Muscle of arm (tissue), 12 donors: Measurements from ENCODE around the gene NCR3LG1. TPM values are rescaled to one million over a fixed set of nuclear protein-coding genes. Genes with fewer than 3 reads are reported as not detected.

Experiments used
- DNase-seq: peaks from one replicate; pipeline ENCODE4 v3.0.0-alpha.2; 2013
- polyA plus RNA-seq, 12 donors: library from polyadenylated mRNA; unstranded; fragments of 120-200 nt; gene quantifications; one replicate each; pipeline ENCODE4 v1.2.1, GENCODE V29; 2013; ENCODE audit not compliant: insufficient read length in 12 of 12

The NCR3LG1 gene
- polyA plus RNA-seq, 12 donors = 0.22 to 1.6 (median 0.39) TPM; not detected in 1

DNA sequence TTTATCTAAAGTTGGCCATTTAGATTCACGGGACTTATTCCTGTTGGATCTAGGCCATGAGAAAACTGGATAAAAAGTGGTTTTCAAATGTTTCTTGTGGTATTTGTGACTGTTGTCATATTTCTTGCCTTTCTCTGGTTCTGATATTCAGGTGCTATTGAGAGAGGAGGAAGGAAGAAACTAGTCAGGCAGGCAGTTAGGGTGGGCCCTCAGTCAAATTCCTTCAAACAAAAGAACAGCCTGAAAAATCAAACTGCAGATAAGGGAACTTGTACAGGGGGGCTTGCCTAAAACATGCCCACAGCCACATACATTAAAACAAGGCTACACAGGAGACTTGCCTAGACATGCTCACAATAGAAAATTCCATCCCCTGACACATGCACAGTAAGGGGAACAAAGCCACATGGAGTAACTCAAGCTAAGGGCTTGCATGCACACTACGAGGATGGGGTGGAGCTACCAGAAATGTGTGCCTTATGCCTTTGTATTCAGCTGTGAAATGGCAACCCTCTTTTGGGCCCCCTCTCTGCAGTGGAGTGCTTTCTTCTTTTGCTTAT is 18.2 kb downstream of the NCR3LG1 start:
- DNase-seq = no peak

GRCh38 chr11:17371614-17372013 is 20.0 kb downstream of the NCR3LG1 start:
- no peak for DNase-seq

- no peak for DNase-seq
Measured at GRCh38 chr11:17375547-17375946, 23.9 kb downstream of the NCR3LG1 start.

DNA sequence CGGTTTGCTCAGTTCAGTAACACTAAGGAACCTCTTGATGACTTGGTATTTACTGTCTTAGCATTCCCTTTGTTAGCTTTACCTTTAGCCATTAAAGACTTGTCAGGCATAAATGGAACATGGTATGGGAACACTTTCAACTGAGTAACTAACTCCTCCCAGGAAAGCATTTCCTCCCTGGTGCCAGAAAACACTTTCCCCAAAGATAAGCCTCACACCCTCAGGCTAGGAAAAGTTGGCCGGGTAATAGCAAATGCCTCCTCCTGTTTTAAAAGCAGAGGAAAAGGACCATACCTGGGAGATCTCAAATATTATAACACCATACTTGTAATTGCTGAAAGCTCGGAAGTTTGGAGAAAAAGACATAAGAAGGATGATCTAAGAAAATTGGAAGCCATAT is 24.9 kb downstream of the NCR3LG1 start:
- no peak for DNase-seq

- DNase-seq = no peak
Measured at GRCh38 chr11:17378655-17379054, 27.1 kb downstream of the NCR3LG1 start.

DNA sequence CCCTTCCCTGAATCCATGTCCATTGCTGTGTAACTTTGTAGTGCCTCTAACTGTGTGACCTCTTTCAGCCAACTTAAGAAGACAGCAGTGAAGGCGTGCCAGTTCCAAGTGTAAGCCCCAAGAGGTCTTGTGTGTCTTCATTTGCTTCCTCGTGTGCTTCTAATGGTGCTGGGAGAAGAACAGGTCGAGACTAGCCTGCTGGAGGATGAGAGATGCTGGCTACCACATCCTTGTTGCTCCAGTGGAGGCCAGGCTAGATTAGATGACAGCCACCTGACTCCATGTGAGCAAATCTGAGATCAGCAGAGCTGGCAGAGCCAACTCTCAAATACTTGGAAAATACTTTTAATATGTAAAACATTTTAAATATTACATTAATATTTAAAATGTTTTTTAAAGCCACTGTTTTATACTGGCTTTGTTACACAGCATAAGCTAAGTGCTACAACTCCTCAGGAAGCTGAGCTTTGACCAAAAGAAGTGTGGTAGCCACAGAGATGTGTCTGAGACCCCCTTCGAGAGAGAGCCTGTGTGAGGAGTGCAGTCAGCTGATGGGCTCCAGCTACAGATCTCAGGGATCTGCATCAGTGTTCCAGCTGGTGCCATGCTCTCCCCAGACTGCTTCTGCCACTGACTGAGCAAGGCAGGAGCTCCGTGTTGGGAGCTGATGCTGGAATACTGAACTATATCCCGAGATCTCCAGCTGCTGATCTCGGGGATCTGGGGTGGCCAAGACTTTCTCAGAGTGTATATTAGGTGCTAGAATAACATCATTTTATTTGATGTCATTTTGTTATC is 28.0 kb downstream of the NCR3LG1 start:
- DNase-seq = no peak

DNA sequence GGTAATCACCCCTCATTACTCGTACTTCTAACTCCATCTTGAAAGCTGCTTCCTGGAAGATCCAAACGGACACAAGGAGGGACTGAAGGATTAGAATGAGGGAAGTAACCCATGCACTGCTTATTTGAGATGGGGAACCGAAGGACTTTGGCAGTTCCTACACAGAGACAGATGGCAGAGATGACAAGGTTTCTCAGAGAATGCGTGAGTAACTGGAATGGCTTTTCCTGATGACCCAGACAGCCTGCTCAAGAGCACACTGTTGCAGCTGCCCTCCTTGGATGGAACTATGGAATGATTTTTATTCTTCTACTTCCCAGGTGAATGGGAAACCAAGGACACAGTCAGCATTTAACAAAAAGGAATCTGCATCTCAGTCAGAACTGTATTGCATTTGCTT is 29.6 kb downstream of the NCR3LG1 start:
- DNase-seq = no peak

DNA sequence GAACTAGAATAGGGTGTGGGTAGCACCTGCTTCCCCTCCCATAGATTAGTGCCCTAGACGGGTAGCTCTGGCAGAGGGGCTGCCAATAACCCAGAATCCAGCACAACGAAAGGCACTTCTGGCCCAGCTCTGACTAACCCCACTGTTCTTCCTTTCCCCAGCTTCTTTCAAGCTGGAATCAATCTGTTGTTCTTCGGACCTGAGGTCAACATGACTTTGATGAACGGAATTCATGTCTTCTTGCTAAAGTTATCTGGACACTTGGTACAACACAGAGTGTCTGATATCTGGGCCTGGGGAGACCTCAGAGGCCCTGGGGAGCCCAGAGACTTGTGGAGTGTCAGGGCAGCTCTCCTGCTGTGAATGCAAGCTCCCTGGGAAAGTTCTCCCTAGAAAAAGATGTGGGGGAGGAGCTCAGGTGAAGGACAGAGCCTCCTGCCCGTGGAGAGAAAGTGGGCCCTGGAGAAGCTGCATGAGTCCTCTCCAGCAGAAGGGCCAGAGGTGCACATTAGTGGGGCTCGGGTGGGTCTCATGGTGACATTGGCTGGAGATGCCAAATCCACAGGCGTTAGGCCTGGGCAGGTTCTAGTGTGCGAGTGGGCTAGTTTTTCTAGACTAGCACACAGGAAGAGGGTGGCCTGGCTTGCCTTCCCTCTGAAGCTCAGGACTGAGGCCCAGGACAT is 30.6 kb downstream of the NCR3LG1 start:
- no peak for DNase-seq

GRCh38 chr11:17383461-17383860 is 31.9 kb downstream of the NCR3LG1 start:
- DNase-seq = no peak

GRCh38 chr11:17384002-17384511 is 32.5 kb downstream of the NCR3LG1 start:
- peak; percentile 73 for DNase-seq

DNA sequence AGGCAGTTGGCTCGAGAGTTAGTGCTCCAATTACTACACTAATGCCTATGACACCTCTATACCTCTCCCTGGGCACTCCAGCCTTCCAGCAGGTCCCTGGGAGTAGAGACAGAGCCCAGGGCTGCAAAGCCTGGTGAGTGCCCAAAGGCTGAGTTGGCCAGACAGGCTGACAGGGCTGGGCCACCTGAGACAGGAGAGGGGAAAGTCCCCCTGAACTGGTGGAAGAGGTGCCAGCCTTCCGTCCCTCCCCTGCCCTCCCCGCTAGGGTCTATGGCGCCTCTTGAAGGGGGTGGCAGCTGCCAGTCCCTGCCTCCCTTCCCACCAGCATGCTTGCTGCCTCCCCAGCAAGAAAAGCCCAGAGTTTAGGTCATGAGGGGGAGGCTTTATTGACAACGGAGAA is 33.9 kb downstream of the NCR3LG1 start:
- no peak for DNase-seq

DNA sequence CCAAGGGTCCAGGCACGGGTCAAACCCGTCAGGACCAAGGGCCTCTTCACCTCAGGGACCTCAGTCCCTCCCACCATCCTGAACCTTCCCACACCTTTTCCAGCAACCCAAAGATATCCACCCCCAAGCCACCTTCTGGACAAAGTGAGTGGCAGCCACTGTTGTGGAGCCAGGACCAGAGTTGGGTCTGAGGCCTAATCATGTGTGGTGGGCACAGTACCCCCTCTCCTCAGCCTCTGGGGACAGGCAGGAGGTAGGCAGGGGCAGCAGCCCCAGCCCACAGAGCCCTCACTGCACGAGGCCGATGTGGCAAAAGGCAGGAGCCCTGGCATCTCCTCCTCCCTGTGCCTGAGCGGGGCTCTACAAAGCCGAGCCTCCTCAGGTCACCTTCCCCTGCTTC is 34.3 kb downstream of the NCR3LG1 start:
- no peak for DNase-seq

DNA sequence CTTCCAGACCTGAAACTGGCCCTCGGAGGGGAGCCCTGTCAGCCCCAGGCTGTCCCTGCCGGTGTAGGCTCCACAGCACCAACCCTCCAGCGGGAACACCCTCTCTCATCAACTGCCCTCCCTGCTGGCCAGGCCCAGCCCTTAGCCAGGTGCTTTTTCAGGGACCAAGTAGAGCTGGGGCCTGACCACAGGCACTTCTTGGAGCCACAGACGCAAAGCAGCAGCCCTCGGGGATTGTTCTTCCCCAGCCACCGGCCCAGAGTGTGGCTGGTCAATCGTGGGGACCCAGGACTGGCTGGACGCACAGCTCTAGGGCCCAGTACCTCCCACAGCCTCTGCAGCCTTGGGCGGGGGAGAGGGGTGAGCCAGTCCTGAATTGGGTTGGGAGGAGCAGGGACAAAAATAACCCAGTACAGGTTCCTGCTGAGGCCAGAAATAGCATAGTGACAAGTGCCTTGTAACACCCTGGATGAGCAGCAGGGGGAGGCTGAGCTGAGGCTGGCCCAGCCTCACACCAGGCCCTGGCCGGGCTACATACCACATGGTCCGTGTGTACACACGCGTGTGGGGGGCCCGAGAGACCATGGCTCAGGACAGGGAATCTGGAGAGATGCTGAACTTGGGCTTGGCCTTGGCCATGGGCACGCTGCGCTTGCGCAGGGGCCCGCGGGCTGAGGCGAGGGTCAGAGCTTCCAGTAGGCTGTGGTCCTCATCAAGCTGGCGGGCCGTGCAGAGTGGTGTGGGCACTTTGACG is 34.9 kb downstream of the NCR3LG1 start:
- DNase-seq = peak; percentile 36

- DNase-seq = no peak
Measured at GRCh38 chr11:17387254-17387653, 35.7 kb downstream of the NCR3LG1 start.

- DNase-seq = no peak
Measured at GRCh38 chr11:17387811-17388210, 36.2 kb downstream of the NCR3LG1 start.

- no peak for DNase-seq
Measured at GRCh38 chr11:17388609-17389210, 37.1 kb downstream of the NCR3LG1 start, which contains the start of gene KCNJ11. TSS of gene KCNJ11 (minus strand) at chr11:17388659. CDS start at chr11:17388091, 568 bp downstream.

GRCh38 chr11:17389211-17389956 is 37.8 kb downstream of the NCR3LG1 start:
- peak; percentile 33 for DNase-seq

DNA sequence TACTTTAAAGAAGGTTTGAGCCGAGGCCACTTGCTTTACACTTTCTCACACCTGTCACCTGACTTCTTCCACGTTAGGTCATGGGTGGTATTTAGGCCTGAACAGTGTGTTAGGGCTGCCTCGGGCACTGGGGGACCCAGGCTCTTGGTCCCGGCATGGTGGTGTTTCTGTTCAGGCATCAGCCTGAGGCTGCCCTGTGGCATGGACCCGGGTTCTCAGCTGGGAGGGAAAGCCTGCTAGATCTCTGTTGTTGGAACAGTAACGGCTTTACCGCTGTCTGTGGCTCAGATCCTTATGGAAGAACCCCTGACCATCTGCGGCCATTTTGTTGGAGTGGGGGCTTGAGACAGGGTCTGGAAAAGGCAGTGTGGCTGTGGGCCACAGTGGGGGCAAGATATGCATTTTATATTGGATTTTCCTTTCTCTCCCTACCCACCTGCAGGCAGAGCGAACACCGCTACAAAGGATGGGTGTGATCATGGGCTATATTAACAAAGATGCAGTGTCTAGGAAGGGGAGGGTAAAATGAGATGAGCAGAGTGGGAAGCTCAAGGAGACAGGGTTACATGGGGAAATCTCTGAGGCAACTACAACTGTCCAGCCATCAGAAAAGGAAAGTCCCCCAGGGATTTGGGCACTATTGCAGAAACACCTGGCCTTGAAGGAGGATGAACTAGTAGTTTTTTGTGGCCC is 38.5 kb downstream of the NCR3LG1 start:
- DNase-seq = no peak

GRCh38 chr11:17391493-17392355 is 40.1 kb downstream of the NCR3LG1 start:
- DNase-seq = no peak
